Left forelimb (tissue), 1 donor: Measurements from ENCODE around the gene OLFML2A.
"Not testable (repeated sequence)": the region's sequence is repeated elsewhere in the genome, so short reads cannot be mapped to it uniquely, and the experiment has no call there.

Source experiments
- DNase-seq: peaks from one replicate; pipeline ENCODE4 v3.0.0-alpha.2; 2018; ENCODE audit warnings: low spot score

Gene OLFML2A

GRCh38 chr9:124776954-124777648 lies at the start of gene OLFML2A:
Gene OLFML2A (plus strand): TSS chr9:124777133. CDS start chr9:124777271, 138 bp downstream.
- no peak for DNase-seq

GRCh38 chr9:124730772-124731171 lies 46.2 kb upstream of the OLFML2A start:
- DNase-seq, result no peak

- no peak for DNase-seq
Observed at GRCh38 chr9:124733964-124734740, 42.8 kb upstream of the OLFML2A start.

GRCh38 chr9:124734741-124735083 lies 42.2 kb upstream of the OLFML2A start:
- DNase-seq, result not testable (repeated sequence)

GRCh38 chr9:124735121-124735520 lies 41.8 kb upstream of the OLFML2A start:
- DNase-seq, result no peak

GRCh38 chr9:124738075-124738474 lies 38.9 kb upstream of the OLFML2A start:
- not testable (repeated sequence) for DNase-seq

- DNase-seq, result no peak
Observed at GRCh38 chr9:124739360-124739759, 37.6 kb upstream of the OLFML2A start.

- DNase-seq, result no peak
Observed at GRCh38 chr9:124741149-124741548, 35.8 kb upstream of the OLFML2A start.

GRCh38 chr9:124741662-124742061 lies 35.3 kb upstream of the OLFML2A start:
- no peak for DNase-seq

GRCh38 chr9:124742940-124743339 lies 34.0 kb upstream of the OLFML2A start:
- no peak for DNase-seq

- no peak for DNase-seq
Observed at GRCh38 chr9:124743686-124744348, 33.1 kb upstream of the OLFML2A start.

GRCh38 chr9:124747065-124747464 lies 29.9 kb upstream of the OLFML2A start:
- no peak for DNase-seq

- no peak for DNase-seq
Observed at GRCh38 chr9:124749284-124749683, 27.6 kb upstream of the OLFML2A start.

- DNase-seq, result no peak
Observed at GRCh38 chr9:124749781-124750180, 27.2 kb upstream of the OLFML2A start.

GRCh38 chr9:124752967-124753366 lies 24.0 kb upstream of the OLFML2A start:
- DNase-seq, result no peak

- DNase-seq, result no peak
Observed at GRCh38 chr9:124754289-124754688, 22.6 kb upstream of the OLFML2A start.

- DNase-seq, result no peak
Observed at GRCh38 chr9:124755061-124755460, 21.9 kb upstream of the OLFML2A start.

GRCh38 chr9:124756011-124756410 lies 20.9 kb upstream of the OLFML2A start:
- DNase-seq, result no peak

GRCh38 chr9:124757616-124758015 lies 19.3 kb upstream of the OLFML2A start:
- no peak for DNase-seq

GRCh38 chr9:124758061-124758460 lies 18.9 kb upstream of the OLFML2A start:
- DNase-seq, result no peak

GRCh38 chr9:124758691-124759090 lies 18.2 kb upstream of the OLFML2A start:
- DNase-seq, result no peak

- no peak for DNase-seq
Observed at GRCh38 chr9:124759327-124759726, 17.6 kb upstream of the OLFML2A start.

GRCh38 chr9:124760719-124761118 lies 16.2 kb upstream of the OLFML2A start:
- no peak for DNase-seq
